K562 (cell line): ENCODE results near the gene STARD8. TPM values are rescaled to one million over a fixed set of nuclear protein-coding genes. Genes with fewer than 3 reads are reported as not detected.

Experiments
- ATAC-seq: fragments of 200-7000 bp; cut with Tn5 transposase; 3 replicates; pipeline ENCODE4 v1.9.1; 2020; ENCODE audit warnings: moderate library complexity
- BruUV-seq: library from RNA; stranded (reverse); fragments of 400-500 nt; replicated peaks from 2 replicates; lab custom pipeline; 2021; lab: Mats Ljungman, UMichigan
- CTCF ChIA-PET: fragments of 300-600 bp; formaldehyde crosslinking; extraction: SDS; loops from one replicate; lab custom pipeline; 2021; ENCODE audit warnings: low intra/inter-chr PET ratio; lab: Yijun Ruan, JAX
- POLR2A ChIA-PET: fragments of 300-600, 350-650 bp; sonication (Branson Sonifier 250); formaldehyde crosslinking; extraction: SDS; loops from one replicate; lab custom pipeline; 2021; ENCODE audit warnings: antibody characterized with exemption, inconsistent platforms; lab: Yijun Ruan, JAX
- DNase-seq, 4 experiments: peaks; one replicate each; pipeline versions ENCODE4 v3.0.0 to v3.0.0-alpha.2; 2011 to 2018; ENCODE audit warnings: low spot score in 3 of 4, mixed read lengths in 3 of 4; ENCODE audit errors: extremely low read depth in 1 of 4
- FAIRE-seq: peaks from 2 replicates; lab custom pipeline; 2011; peaks lifted over from hg19 to GRCh38; lab: Jason Lieb, UNC
- H2AFZ ChIP-seq: 2 replicates; pipeline ENCODE4 v1.6.0; 2011; ENCODE audit warnings: low read depth, low read length, control low read depth, inconsistent platforms
- H3K27ac ChIP-seq: fragments of 200-600 bp; 3 replicates; pipeline ENCODE4 v1.8.0; 2011; ENCODE audit warnings: low read depth, mild to moderate bottlenecking, control low read depth, inconsistent platforms, low read length, moderate library complexity, mixed read lengths; ENCODE audit errors: extremely low read depth
- H3K27me3 ChIP-seq, 2 experiments: fragments of 300-600 bp in 1 of 2; 2 replicates in 1 of 2; 3 replicates in 1 of 2; pipeline versions ENCODE4 v1.6.0 to v1.8.0; 2011; ENCODE audit warnings: inconsistent platforms in 2 of 2, low read length in 2 of 2, mild to moderate bottlenecking in 1 of 2, mixed read lengths in 1 of 2, moderate library complexity in 1 of 2; ENCODE audit not compliant: control insufficient read depth in 2 of 2, insufficient read depth in 2 of 2
- H3K36me3 ChIP-seq: fragments of 300-600 bp; 3 replicates; pipeline ENCODE4 v1.8.0; 2011; ENCODE audit warnings: mild to moderate bottlenecking, low read length, inconsistent platforms; ENCODE audit not compliant: control insufficient read depth, insufficient read depth
- H3K4me1 ChIP-seq, 2 experiments: fragments of 200-600 bp in 1 of 2; replicated peaks in 1 of 2; 2 replicates in 1 of 2; 3 replicates in 1 of 2; pipeline versions ENCODE4 v1.5.1 to v1.8.0; 2011; ENCODE audit warnings: inconsistent platforms in 2 of 2, low read length in 2 of 2, mild to moderate bottlenecking in 1 of 2, mixed read lengths in 1 of 2, moderate library complexity in 1 of 2; ENCODE audit not compliant: control insufficient read depth in 2 of 2, insufficient read depth in 2 of 2
- H3K4me2 ChIP-seq: 2 replicates; pipeline ENCODE4 v1.6.1; 2011; ENCODE audit warnings: low read length, control low read depth, inconsistent platforms, mixed read lengths; ENCODE audit not compliant: insufficient read depth
- H3K4me3 ChIP-seq: fragments of 200-600 bp; sonication (generic), shearing (Covaris generic); 2 replicates; pipeline ENCODE4 v1.5.1; 2016; ENCODE audit warnings: control low read depth, inconsistent platforms
- H3K79me2 ChIP-seq: fragments of 200-600 bp; 3 replicates; pipeline ENCODE4 v1.8.0; 2011; ENCODE audit warnings: low read length, inconsistent platforms; ENCODE audit not compliant: control insufficient read depth, insufficient read depth
- H3K9ac ChIP-seq, 2 experiments: 2 replicates each; pipeline versions ENCODE4 v1.6.0 to v1.6.1; 2011; ENCODE audit warnings: low read depth in 2 of 2, low read length in 2 of 2, control low read depth in 1 of 2, inconsistent platforms in 1 of 2, mild to moderate bottlenecking in 1 of 2, mixed read lengths in 1 of 2; ENCODE audit not compliant: insufficient read depth in 1 of 2
- H3K9me1 ChIP-seq: one replicate; pipeline ENCODE4 v1.6.0; 2011; ENCODE audit warnings: inconsistent platforms, mild to moderate bottlenecking, low read length, moderate library complexity; ENCODE audit not compliant: control insufficient read depth, insufficient read depth
- H3K9me3 ChIP-seq: replicated peaks from 2 replicates; pipeline ENCODE4 v1.5.1; 2011; ENCODE audit warnings: low read depth, low read length, inconsistent platforms; ENCODE audit not compliant: control insufficient read depth, insufficient read depth
- H4K20me1 ChIP-seq: replicated peaks from 2 replicates; pipeline ENCODE4 v1.6.1; 2011; ENCODE audit warnings: low read length, inconsistent platforms, mixed read lengths; ENCODE audit not compliant: control insufficient read depth, insufficient read depth
- CBX2 ChIP-seq: fragments of 200-600 bp; sonication (generic); IDR thresholded peaks from one replicate; pipeline ENCODE4 v1.6.1; 2012; ENCODE audit warnings: mild to moderate bottlenecking, low read length, inconsistent platforms; ENCODE audit not compliant: insufficient read depth, poor library complexity, severe bottlenecking
- CHD1 ChIP-seq: fragments of 200-600 bp; sonication (generic); IDR thresholded peaks from one replicate; pipeline ENCODE4 v1.6.1; 2012; ENCODE audit warnings: mild to moderate bottlenecking, moderate library complexity, low read length, inconsistent platforms
- CSDE1 ChIP-seq, 2 experiments: fragments of 450-650 bp; IDR thresholded peaks; 2 replicates each; pipeline ENCODE4 v1.6.1; 2016; ENCODE audit warnings: mild to moderate bottlenecking in 1 of 2
- HNRNPUL1 ChIP-seq: fragments of 200-400 bp; formaldehyde crosslinking; IDR thresholded peaks from 2 replicates; pipeline ENCODE4 v1.6.1; 2017; ENCODE audit warnings: low read length
- PHF21A ChIP-seq: fragments of 450-650 bp; IDR thresholded peaks from 2 replicates; pipeline ENCODE4 v1.6.1; 2017; ENCODE audit warnings: low read depth, borderline replicate concordance
- SIN3A ChIP-seq, 2 experiments: fragments of 150-350 bp in 1 of 2; IDR thresholded peaks; 2 replicates each; pipeline ENCODE4 v1.6.1; 2011 to 2016; ENCODE audit warnings: borderline replicate concordance in 2 of 2, low read depth in 2 of 2, low read length in 2 of 2, mild to moderate bottlenecking in 2 of 2, moderate library complexity in 2 of 2; ENCODE audit not compliant: control insufficient read depth in 1 of 2
- SLC30A9 ChIP-seq: fragments of 250-450 bp; sonication (Bioruptor Pico); IDR thresholded peaks from 2 replicates; pipeline ENCODE4 v1.8.0; 2022; ENCODE audit warnings: mild to moderate bottlenecking, moderate library complexity
- TCF3 ChIP-seq: sonication (generic); formaldehyde crosslinking; IDR thresholded peaks from 2 replicates; pipeline ENCODE4 v1.4.0; 2020; ENCODE audit warnings: mild to moderate bottlenecking, missing genetic modification reagents
- ZC3H4 ChIP-seq: sonication (generic); formaldehyde crosslinking; IDR thresholded peaks from 2 replicates; pipeline ENCODE4 v1.9.0; 2021; ENCODE audit warnings: missing genetic modification reagents, borderline replicate concordance
- ZNF79 ChIP-seq: fragments of 250-450 bp; sonication (Bioruptor Pico); IDR thresholded peaks from 2 replicates; pipeline ENCODE4 v1.4.0; 2020; ENCODE audit warnings: low read depth, mild to moderate bottlenecking, moderate library complexity
- WGBS: fragments of 100-300 bp; shearing (Covaris generic); methylation state at CpG from one replicate; pipeline ENCODE4 v1.1.6; 2016; ENCODE audit warnings: low coverage, mixed read lengths; ENCODE audit not compliant: insufficient coverage; ENCODE audit errors: missing lambda C conversion rate; 5-methylcytosine and 5-hydroxymethylcytosine counted together
- in situ Hi-C: fragments of 300-500 bp; cut with MboI; formaldehyde crosslinking; loops from 4 replicates; pipeline ENCODE4 v1.15.0; 2018; ENCODE audit warnings: inconsistent platforms, mixed read lengths
- intact Hi-C: fragments of 100-400 bp; cut with micrococcal nuclease; formaldehyde crosslinking; loops from 2 replicates; pipeline ENCODE4 v1.14.2; 2022
- polyA plus RNA-seq, 8 experiments: library from polyadenylated mRNA; depleted of rRNA in 4 of 8; stranded (reverse) in 5 of 8; unstranded in 3 of 8; fragments of >200 nt; fragmentation: Nextera tagmentation in 2 of 8; fragmentation: Illumina TruSeq in 1 of 8; extraction: Ambion mirVana in 2 of 8; extraction: Trizol in 1 of 8; gene quantifications; 2 replicates each; pipeline versions ENCODE4 v1.2.1 to v1.2.3, GENCODE V29; 2011 to 2014; ENCODE audit warnings: inconsistent platforms in 1 of 8, missing spikeins in 1 of 8
- total RNA-seq, 7 experiments: library from RNA; depleted of rRNA in 6 of 7; stranded (reverse); fragments of >200 nt in 6 of 7; fragmentation: Illumina TruSeq in 2 of 7; extraction: Trizol in 2 of 7; gene quantifications; 2 replicates each; pipeline versions ENCODE4 v1.2.1 to v1.2.3, GENCODE V29; 2011 to 2021; ENCODE audit warnings: low replicate concordance in 1 of 7
- TF ChIP-seq, protein P1 (sequence below): sonication (generic); formaldehyde crosslinking; IDR thresholded peaks from 2 replicates; pipeline ENCODE4 v1.8.1; 2023; ENCODE audit warnings: mild to moderate bottlenecking, missing genetic modification reagents

STARD8 gene
- total and polyA plus RNA-seq, 9 of the 15 experiments (the other 6 are each of a cell fraction or from before 2014, with no cell fraction given): 1.6 to 35.0 (median 15.9) TPM

GRCh38 chrX:68751372-68751771 is 103.9 kb downstream of the STARD8 start:
- Histone ChIP-seq H3K9me3 (no peaks in the 10 kb centered on the region), H3K4me1 (no peaks in the 10 kb centered on the region; a peak in 1 of 5 replicates), H3K4me2 (no peak overlapping the region), H3K79me2 (no peaks in the 10 kb centered on the region), H3K9me1 (no peaks in the 10 kb centered on the region), H3K36me3 (no peaks in the 10 kb centered on the region), H3K4me3 (no peak overlapping the region), H3K27me3 (no peaks in the 10 kb centered on the region), H3K27ac (no peak overlapping the region), H2AFZ (no peak overlapping the region), H3K9ac (no peak overlapping the region), H4K20me1 (no peaks in the 10 kb centered on the region)
- DNase-seq (no peak), ATAC-seq (no peak), FAIRE-seq (no peak)
- POLR2A ChIA-PET: no interaction called here
- in situ Hi-C loops (no loop called here), intact Hi-C loops (no loop called here)
- no peak for TF ChIP-seq ZNF79 (CRISPR knock-in tag)
- TF ChIP-seq SIN3A (IDR thresholded peaks at IDR 0.05; ENCODE audit: borderline replicate concordance in 2 of 2, control insufficient read depth in 1 of 2, low read depth in 2 of 2, low read length in 2 of 2): no peak
- TF ChIP-seq, protein P1, sequence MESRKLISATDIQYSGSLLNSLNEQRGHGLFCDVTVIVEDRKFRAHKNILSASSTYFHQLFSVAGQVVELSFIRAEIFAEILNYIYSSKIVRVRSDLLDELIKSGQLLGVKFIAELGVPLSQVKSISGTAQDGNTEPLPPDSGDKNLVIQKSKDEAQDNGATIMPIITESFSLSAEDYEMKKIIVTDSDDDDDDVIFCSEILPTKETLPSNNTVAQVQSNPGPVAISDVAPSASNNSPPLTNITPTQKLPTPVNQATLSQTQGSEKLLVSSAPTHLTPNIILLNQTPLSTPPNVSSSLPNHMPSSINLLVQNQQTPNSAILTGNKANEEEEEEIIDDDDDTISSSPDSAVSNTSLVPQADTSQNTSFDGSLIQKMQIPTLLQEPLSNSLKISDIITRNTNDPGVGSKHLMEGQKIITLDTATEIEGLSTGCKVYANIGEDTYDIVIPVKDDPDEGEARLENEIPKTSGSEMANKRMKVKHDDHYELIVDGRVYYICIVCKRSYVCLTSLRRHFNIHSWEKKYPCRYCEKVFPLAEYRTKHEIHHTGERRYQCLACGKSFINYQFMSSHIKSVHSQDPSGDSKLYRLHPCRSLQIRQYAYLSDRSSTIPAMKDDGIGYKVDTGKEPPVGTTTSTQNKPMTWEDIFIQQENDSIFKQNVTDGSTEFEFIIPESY (CRISPR knock-in tag): no peak
- no peak for TF ChIP-seq HNRNPUL1
- TF ChIP-seq ZC3H4: no peak
- TF ChIP-seq TCF3 (CRISPR knock-in tag): no peak
- no peak for TF ChIP-seq CBX2
- TF ChIP-seq CSDE1 (IDR thresholded peaks at IDR 0.05): no peak
- no peak for TF ChIP-seq CHD1
- no peak for TF ChIP-seq PHF21A
- TF ChIP-seq SLC30A9 (CRISPR knock-in tag): no peak
- CTCF ChIA-PET: no interaction called here
- WGBS: 3% methylated on average over 2 of the region's 2 CpGs
- BruUV-seq: no TSS peak
